ENCODE data around the gene COA8.

Gene COA8

DNA sequence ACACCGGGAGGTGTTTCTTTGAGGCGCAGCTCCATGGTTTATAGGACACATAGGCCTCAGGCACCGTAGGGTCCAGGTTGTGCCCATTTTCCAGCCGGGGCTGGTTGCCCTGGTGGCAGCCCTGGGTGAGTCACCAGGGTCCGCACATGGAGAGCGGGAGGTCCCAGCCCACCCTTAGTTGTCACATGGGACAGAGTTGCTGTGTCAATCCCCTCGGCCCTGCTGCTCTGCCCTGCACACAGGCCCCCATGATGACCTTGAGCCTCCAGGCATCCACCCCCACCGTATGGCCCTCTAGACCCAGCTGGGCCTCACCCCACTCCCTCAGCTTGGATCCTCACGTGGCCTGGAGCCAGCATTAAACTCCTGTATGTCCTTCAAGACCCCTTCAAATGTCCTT is 26.1 kb upstream of the COA8 start:
- no peak for DNase-seq (ENCODE audit: low read depth)

DNA sequence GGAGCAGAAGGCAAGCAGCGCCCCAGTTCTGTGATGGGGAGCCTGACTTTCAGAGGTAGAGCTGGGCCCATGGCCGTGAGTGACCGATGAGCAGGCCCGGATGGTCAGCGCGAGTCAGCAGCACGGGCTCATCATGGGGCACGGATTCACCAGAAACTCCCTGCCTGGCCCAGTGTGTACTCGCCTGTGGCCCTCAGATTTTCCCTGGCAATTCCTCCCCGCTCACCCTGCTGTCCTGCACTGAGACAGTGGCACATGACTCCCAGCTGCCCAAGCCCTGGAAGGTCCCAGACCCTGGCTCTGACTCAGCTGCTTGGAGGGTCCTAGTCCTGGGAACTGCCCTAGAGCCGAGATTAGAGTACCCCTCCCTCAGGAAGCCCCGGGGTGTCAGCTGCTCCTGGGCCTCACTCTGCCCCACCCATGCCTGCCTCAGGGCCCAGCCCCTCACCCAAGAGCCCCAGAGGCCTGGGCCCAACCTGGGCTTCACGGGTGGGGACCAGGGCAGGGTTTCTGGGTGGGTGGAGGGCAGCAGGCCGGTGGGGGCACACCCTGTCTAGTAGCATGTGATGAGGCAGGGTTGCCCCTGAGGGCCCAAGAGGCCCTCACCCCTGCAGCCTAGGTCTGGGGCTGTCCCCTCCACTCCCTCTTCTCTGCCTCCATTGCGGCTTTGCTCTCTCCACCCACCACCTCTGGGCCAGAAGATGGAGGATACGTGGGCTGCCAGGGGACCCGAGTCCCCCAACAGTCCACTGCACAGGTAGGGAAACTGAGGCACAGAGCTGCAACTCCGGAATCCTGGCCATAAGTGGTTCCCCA is 25.4 kb upstream of the COA8 start:
- no peak for DNase-seq (ENCODE audit: low read depth)

DNA sequence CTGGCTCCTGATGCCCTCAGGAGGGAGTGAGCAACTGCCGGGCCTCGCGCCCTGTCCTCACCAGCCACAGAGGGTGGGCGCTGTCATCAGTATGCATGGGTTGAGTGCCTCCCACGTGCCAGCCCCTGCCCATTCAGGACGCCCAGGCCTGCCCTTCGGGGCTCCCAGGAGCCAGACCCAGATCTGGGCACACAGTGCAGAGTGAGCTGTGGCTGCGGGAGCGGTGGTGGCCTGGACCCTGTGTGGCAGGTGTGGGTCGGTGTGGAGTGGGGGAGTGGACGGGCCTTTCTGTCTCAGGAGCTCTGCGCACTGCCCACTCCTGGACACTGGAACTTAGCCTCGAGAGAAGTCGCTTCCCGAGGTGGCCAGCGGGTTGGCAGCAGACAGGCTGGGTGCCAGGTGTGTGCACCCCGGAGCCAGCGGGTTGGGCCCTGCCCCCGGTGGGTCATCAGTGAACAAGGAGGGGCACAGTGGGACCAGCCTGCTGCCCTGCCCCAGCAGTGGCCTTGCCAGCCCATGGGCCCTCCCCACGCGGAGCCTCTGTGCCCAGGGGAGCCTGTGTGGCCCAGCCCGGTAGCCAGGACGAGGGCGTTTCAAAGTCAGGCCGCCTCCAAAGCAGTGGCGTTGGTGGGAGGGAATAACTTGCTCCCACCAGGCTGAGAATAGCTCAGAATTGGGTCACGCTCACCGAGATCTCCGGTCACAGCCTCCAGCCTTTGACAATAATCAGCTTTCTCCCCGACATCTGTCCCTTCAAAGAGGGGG is 24.3 kb upstream of the COA8 start:
- no peak for DNase-seq (ENCODE audit: low read depth)

DNA sequence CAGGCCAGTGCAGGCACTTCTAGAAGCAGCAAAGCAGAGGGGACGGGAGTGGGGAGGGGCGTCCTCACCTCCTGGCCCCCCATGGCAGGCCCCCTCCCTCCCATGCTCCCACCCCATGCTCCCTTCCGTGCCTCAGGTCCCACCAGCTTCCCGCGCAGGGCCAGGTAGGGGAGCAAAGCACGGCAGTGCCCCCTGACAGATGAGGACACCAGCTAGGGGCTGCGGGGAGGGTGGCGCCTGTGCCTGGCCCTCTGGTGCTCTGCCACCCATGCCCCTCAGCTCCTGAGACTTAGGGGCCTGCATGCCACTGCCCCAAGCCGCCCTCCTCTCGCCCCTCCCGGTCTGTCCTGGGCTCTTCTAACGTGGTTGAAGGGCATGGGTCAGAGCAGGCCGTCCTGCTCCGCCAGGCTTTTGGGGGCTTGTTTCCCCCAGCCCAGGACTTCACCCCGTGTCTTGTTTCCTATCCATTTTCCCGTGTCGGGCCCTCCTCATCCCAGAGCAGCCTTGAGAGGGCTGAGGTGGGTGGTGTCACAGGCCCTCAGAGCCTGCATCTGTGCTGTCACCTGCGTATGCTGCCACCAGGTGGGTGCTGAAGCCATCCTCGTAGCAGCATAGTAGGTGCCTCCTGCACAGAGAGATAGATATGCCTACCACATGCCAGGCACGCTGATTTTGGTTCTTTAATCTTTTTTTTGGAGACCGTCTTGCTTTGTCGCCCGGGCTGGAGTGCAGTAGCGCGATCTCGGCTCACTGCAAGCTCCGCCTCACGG is 23.5 kb upstream of the COA8 start:
- DNase-seq (ENCODE audit: low read depth) = no peak

DNA sequence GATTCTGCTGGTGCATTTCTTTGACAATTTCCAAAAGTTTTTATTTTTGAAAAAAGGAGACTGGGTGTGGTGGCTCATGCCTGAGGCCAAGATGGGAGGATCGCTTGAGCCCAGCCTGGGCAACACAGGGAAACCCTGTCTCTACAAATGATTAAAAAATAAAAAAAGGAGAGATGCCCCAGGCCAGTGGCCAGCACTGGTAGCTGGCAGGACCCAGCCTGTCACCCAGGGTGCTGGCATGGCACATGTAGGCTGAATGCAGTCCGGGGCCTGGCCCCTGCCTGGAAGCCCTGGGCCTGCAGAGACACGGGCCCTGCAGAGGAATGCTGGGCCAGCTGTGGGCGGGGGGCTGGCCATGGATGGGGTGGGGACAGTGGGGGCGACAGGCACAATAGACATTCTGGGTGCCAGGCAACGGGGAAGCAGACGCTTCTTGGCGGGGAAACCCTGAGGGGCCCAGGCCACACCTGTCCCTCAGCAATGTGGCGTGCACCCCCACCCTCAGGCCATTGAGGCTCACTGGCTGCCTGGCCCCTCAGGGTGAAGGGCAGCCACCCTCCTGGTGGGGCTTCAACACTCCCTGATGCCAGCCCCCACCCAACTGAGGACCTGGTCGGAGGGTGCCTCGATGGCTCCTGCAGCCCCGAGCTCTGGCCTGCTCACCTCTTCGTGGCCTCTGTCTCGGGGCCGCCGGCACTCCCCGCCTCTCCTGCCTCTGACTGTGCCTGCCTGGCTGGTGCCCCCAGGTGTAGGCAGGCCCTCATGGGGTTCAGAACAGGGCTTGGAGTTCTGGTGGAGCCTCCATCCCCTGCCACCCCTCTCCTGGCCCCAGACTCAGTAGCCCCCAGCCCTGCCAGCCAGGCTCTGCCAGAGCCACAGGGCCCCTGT is 21.7 kb upstream of the COA8 start:
- DNase-seq (ENCODE audit: low read depth) = no peak

DNA sequence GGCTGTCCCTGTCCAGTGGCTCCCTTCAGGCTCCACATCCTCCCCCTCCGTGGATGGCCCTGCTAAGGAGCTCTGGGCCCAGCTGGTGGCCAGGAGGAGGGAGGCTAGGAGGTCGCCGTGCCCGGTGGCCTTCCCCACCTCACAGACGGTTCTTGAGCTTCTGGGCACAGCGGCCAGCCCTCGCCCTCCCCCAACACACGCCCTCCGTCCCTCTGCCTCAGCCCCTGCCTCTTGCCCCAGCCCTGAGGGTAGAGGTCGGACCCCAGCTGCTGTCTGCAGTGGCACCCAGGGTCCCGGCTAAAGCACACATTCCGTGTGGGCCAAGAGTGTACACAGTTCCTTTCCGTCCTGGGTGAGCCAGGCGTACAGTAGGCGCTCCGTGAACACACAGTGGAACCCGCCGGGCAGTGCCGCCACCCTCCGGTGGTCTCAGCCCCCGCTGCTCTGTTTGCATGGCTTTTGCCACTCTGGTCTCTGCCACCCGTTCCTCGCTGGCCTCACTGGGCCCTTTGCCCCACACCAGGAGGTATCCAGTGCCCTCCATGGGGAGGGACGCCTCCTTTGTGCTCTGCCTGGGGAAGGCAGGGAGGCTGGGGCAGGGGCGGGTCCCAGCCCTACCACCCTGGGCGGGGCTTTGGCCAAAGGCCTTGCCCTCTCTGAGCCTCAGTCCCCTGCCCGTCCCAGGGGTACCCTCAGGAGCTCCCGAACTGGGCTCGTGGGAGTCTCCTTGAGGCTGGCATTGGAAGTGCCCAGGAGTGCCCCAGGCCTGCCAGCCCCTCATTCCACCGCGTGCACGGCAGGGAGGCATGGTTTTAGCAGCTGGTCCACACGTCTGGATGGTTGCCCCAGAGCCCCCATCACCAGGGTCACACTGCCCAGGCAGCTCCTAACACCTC is 20.8 kb upstream of the COA8 start:
- no peak for DNase-seq (ENCODE audit: low read depth)

DNA sequence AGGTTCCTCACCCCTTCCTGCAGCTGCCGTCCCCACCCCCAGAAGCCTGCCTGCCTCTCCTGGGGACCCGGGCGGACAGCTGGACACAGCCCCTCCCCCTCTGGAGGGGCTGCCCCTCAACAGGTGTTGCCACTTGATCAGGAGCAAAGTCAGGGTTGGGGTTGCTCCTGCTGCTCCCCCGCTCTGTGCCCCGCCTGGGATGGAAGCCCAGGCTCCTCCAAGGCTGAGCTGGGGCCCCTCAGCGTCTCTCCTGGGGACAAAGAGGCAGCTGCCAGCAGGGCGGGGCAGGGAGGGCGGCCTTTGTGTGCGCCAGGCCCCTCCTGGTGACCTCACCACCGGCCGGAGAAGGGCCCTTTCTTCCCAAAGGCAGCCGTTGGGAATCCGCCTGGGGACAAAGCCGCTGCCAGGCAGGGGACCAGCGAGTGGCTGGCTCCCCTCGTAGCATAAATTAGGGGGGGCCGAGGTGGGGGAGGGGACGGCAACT is 20.1 kb upstream of the COA8 start:
- DNase-seq (ENCODE audit: low read depth) = no peak

DNA sequence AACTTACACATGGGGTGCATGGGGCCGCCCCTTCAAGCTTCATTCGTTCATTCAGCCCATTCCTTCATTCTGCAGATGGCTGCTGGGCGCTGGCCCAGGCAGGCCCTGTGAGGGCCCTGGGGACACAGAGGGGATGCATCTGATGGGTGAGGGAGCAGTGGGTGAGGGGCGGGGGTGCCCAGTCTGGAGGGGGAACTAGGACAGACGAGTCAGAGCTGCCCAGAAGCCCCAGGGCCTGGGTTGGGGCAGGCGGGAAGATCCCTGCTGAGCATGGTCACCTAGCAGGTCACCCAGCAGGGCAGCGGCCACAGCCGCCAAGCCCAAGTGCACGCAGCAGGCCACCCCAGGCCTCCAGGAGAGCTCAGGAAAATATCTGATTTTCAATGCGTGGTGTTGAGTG is 19.6 kb upstream of the COA8 start:
- DNase-seq (ENCODE audit: low read depth) = no peak

DNA sequence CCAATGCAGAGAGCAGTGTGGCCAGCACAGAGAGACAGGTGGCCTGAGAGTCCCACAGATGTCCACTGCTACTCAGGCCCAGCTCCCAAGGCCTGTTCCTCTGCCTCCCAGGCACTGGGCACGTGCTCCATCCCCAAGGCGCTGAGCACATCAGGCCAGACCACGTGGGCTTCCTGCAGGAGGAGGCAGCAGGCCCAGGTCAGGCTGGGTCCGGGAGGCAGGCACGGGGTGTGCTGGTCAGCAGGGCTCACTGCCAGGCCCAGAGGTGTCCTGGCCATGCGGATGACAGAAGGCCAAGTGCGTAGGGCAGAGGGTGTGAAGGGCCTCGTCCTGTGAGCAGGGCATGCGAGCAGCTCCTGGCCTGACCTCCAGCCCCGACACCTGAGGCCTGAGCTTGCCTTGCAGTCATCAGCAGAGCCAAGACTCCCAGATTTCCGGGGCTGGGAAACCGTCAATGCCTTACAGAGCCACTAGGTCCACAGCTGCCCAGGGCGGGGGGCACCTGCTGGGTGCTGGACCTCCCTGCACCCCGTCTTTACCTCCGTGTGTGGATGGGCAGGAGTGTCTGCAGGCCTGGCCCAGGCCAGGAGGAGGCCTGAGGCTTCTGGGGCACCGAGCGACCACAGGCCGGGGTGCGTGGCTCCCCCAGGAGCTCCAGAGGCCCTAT is 18.9 kb upstream of the COA8 start:
- no peak for DNase-seq (ENCODE audit: low read depth)

DNA sequence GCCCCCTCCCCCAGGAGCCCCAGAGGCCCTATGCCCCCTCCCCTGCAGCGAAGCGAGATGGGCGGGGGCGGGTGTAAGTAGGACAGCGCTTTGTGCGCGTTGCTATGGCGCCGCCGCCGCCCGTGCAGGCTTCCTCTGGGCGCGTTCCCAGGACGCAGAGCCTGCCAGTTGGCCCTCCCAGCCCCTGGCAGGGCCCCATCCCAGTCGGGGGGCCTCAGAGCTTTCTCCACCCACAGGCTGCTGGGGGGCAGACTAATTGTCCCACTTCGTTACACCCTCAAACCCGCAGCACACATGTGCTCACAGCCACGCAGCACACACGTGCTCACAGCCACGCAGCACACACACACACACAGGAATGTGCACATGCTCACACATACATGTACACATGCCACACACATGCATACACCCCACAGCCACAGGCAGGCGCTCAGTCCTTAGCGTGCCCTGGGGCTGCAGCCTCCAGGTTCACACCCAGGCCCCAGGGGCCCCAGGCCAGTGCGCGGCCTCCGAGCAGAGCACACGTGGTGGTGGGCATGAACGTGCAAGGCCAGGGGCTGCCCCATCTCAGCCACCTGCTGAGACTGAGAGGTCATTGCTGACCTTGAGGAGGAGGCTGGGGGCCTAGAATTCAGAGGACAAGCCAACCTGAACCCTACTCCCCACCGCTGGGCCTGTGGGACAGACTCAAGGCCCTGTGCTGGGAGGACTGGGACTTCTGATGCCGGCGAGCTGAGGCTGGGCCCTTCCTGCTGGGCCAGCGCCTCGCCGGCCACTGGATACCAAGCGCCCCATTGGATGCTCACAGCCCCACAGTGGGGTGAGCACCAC is 18.2 kb upstream of the COA8 start:
- DNase-seq (ENCODE audit: low read depth) = no peak

DNA sequence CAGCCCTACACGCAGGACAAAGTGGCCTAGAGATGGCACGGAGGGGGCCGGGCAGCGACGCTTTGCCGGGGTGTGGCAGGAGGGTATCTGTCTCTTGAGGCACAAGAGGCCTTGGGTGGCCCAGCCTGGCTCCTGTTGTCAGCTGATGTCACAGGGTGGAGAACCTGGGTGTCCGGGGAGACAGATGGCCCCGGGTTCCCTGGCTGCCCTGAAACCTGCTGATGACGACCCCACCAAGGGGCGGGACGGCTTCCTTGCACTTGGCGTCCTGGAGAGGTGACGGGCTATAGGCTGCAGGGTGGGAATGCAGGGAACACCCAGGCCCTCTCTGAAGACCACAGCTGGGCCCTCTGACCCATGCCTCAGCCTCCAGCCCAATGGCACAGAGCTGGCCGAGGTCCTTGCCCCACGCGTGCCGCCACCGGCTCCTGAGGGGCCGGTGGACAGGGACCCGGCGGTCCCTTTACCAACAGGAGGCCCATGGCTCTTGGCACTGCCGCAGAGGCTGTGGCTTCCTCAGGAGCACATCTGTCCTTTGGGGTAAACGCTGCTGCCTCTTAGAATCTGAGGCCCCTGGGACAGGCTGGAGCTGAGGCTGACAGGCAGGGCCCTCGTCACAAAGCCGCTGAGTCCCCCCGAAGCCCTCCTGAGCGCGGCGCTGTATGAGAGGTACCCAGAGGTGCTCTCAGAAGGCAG is 17.4 kb upstream of the COA8 start:
- DNase-seq (ENCODE audit: low read depth) = no peak

DNA sequence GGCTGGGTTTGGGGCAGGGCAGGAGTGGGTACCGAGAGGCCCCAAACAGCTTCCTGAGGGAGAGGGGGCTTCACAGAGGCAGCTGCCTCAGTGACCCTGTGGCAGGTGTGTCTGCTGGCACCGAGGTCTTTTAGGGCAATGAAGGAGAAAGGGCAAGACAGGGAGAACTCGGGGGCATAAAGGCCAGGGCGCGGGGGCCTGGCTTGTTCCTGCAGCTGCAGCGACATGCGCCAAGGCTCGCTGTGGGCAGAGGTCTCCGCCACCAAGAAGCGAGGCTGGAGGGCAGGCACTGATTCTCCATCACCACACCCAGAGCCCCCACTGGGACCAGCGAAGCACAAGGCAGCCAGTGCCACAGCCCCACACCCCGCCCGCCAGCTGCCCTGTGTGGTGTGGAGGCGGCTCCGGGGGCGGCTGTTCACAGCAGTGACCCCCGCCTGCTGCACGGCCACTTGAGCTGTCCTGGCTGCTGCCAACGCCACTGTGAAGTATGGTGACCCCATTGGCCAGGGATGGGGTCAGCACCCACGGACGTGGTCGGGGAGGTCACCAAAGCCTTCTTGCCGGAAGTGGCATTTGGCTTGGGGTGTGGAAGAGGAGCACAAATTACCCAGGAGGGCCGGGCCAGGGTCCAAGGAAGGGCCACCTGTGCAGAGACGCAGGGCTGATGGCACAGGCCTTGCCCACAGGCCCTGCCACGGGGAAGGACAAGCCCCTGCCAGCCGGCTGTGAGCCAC is 16.7 kb upstream of the COA8 start:
- DNase-seq (ENCODE audit: low read depth) = no peak

DNA sequence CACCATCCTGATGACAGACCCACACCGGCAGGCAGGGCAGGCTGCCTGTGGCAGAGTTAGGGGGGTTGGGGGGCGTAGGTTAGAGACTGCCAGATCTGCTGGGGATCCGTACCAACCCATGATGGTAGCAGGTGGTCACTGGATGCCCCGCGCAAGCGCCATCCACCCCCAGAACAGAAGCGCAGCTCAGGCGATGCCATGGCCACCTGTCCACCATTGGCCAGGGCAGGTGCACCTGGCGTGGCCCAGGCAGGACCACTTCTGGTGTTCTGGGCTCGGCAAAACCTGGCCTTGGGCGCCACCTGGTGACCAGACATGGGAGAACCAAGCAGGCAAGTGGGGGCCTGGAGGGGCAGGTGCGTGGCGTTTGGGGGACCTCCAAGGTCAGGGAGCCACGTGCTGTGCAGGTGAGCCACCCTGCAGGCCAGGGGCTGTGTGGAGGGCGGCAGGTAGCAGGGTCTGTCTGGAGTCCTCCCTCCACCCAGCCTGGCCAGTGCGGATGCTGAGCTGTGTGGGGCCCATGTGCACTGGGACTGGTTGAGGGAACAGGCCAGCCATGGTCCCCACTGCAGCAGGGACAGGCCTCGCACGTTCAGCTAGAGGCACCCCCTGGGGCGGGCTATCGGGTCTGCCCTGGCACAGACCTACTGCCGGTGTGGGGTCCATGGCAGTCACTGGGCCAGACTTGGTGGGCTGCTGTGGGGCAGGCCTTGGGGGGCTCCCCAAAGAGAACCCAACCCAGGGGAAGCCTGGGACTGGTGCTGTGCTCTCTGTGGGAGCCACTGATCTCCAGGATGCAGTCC is 15.9 kb upstream of the COA8 start:
- DNase-seq (ENCODE audit: low read depth) = peak; percentile 50

DNA sequence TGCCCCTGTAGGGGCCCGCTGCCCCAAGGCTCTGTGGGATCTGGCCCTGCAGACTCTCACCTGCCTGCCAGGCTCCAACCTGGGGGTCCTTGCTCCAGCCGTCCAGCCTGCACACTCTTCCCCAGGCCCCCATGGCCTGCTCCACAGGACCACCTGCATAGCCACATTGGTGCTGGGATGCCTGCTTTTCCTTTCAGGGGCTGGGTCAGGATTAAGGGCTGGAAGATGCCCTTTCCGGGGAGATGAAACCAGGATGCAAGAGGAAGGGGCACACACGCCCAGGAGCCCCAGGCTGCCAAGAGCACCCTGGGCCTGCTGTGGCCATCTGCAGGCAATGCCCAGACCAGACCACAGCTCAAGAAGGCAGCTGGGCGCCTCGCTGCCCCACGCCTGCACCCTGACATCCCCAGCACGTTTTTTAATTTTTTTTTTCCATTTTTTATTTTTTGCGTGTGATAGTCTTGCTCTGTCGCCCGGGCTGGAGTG is 15.3 kb upstream of the COA8 start:
- no peak for DNase-seq (ENCODE audit: low read depth)

DNA sequence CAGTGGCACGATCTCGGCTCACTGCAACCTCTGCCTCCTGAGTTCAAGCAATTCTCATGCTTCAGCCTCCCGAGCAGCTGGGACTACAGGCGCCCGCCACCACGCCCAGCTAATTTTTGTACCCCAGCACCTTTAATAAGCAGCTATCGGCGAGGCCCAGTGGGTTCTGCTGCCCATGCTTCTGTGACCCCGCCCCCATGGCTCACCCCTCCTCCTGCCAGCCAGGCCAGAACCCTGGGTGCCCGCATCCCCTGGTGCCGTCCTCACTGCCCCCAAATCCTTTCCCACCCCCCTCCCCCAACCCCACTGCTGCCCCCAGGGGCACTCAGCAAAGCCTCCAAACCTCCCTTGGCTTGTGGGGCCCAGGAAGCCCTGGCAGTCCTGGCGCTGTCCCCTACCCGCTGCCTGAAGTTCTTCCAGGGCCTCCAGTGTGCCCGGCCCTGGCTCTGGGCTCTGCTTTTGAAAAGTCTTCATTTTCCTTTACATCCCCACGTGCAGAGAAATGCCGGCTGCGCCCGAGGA is 14.8 kb upstream of the COA8 start:
- no peak for DNase-seq (ENCODE audit: low read depth)
